ENCODE measurements around the gene COL4A3.

Gene COL4A3

GRCh38 chr2:227295806-227296205 lies 131.4 kb downstream of the COL4A3 start:
- DNase-seq (ENCODE audit: low spot score), result no peak

GRCh38 chr2:227296671-227297405 lies 132.4 kb downstream of the COL4A3 start:
- no peak for DNase-seq (ENCODE audit: low spot score)

- no peak for DNase-seq (ENCODE audit: low spot score)
Observed at GRCh38 chr2:227301523-227301922, 137.1 kb downstream of the COL4A3 start.

- DNase-seq (ENCODE audit: low spot score), result no peak
Observed at GRCh38 chr2:227308784-227309183, 144.4 kb downstream of the COL4A3 start.

GRCh38 chr2:227310756-227311110 lies 146.3 kb downstream of the COL4A3 start:
- no peak for DNase-seq (ENCODE audit: low spot score)

- DNase-seq (ENCODE audit: low spot score), result no peak
Observed at GRCh38 chr2:227311861-227312506, 147.6 kb downstream of the COL4A3 start.

- no peak for DNase-seq (ENCODE audit: low spot score)
Observed at GRCh38 chr2:227312579-227312978, 148.2 kb downstream of the COL4A3 start.

- DNase-seq (ENCODE audit: low spot score), result no peak
Observed at GRCh38 chr2:227313310-227313709, 148.9 kb downstream of the COL4A3 start.

GRCh38 chr2:227317834-227318233 lies 153.4 kb downstream of the COL4A3 start:
- DNase-seq (ENCODE audit: low spot score), result no peak

- DNase-seq (ENCODE audit: low spot score), result no peak
Observed at GRCh38 chr2:227320305-227321094, 156.1 kb downstream of the COL4A3 start.

- DNase-seq (ENCODE audit: low spot score), result no peak
Observed at GRCh38 chr2:227322530-227323205, 158.2 kb downstream of the COL4A3 start.

GRCh38 chr2:227323818-227324217 lies 159.4 kb downstream of the COL4A3 start:
- no peak for DNase-seq (ENCODE audit: low spot score)

- DNase-seq (ENCODE audit: low spot score), result peak; percentile 4
Observed at GRCh38 chr2:227324642-227324994, 160.2 kb downstream of the COL4A3 start.

- DNase-seq (ENCODE audit: low spot score), result peak; percentile 95
Observed at GRCh38 chr2:227324995-227325838, 160.8 kb downstream of the COL4A3 start, which contains the start of gene MFF. MFF (plus strand) TSS chr2:227325251; CDS start chr2:227330666, 5,415 bp downstream.

- DNase-seq (ENCODE audit: low spot score), result no peak
Observed at GRCh38 chr2:227325839-227326195, 161.4 kb downstream of the COL4A3 start.

- no peak for DNase-seq (ENCODE audit: low spot score)
Observed at GRCh38 chr2:227326783-227327182, 162.4 kb downstream of the COL4A3 start.

- no peak for DNase-seq (ENCODE audit: low spot score)
Observed at GRCh38 chr2:227335713-227336112, 171.3 kb downstream of the COL4A3 start.

GRCh38 chr2:227337442-227337841 lies 173.0 kb downstream of the COL4A3 start:
- no peak for DNase-seq (ENCODE audit: low spot score)

- DNase-seq (ENCODE audit: low spot score), result no peak
Observed at GRCh38 chr2:227339098-227339599, 174.7 kb downstream of the COL4A3 start.

- DNase-seq (ENCODE audit: low spot score), result no peak
Observed at GRCh38 chr2:227340106-227340505, 175.7 kb downstream of the COL4A3 start.

GRCh38 chr2:227341553-227341952 lies 177.1 kb downstream of the COL4A3 start:
- no peak for DNase-seq (ENCODE audit: low spot score)
